A172 (cell line): ENCODE results near the gene PATE2. TPM values are rescaled to one million over a fixed set of nuclear protein-coding genes. Genes with fewer than 3 reads are reported as not detected.

Experiments
- DNase-seq: peaks from one replicate; pipeline ENCODE4 v3.0.0-alpha.2; 2015; ENCODE audit warnings: low spot score
- total RNA-seq: library from RNA; depleted of rRNA; stranded (reverse); fragments of >200 nt; shearing (Covaris generic); gene quantifications from 2 replicates; pipeline ENCODE4 v1.2.3, GENCODE V29; 2014; rRNA removed

The PATE2 gene
- total RNA-seq = not detected in 2 replicates

DNA sequence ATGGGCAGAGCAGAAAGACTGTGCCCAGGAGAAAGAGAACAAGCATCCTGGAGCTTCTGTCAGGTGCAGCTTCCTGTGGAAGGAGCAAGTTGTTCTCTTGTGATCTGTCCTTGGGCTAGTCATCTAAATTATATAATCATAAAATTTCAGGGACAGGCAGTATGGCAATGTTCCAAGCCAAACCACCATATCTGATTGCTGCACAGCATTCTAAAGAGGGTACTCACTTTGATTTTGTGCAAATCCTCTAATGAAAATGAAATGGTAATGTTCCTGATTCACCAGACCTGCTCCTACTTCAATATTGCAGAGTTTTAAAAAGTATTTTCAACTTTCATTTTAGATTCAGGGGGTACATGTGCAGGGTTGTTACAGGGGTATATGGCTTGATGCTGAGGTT, at the start of gene PATE2:
PATE2 (minus strand) TSS at position 101 of the 400 bp plus-strand sequence; CDS start at position 46, 55 bp downstream.
- DNase-seq = no peak

DNA sequence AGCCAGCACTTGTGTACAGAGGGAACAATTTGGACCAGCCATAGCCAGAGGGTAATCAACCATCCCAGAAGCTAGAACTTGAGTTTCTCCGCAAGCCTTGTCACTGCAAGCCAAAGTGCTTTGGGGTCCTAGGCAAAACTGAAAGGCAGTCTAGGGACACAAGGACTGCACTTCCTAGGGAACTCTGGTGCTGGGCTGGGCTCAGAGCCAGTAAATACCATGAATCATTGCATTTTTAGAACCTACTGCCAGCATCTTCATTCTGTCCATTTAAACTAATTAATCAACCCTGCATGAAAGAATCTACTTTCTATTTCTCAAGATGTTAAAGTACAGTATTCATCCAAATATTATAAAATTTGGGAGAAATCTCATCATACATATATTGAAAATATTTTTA, 29.3 kb upstream of the PATE2 start:
- peak; percentile 1 for DNase-seq

DNA sequence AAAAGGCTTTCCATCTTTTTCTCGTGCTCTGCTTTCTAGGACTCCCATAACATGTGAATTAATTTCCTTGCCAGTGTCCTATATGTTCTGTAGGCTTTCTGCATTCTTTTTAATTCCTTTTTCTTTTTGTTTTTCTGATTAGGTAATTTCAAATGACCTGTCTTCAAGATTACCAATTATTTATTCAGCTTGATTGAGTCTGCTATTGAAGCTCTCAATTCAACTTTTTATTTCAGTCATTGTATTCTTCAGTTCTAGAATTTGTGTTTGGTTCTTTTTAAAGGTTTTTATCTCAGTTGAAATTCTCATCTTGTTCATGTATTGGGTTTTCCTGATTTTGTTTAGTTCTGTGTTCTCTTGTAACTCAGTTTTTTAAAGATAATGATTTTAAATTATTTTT, 23.8 kb upstream of the PATE2 start:
- no peak for DNase-seq

DNA sequence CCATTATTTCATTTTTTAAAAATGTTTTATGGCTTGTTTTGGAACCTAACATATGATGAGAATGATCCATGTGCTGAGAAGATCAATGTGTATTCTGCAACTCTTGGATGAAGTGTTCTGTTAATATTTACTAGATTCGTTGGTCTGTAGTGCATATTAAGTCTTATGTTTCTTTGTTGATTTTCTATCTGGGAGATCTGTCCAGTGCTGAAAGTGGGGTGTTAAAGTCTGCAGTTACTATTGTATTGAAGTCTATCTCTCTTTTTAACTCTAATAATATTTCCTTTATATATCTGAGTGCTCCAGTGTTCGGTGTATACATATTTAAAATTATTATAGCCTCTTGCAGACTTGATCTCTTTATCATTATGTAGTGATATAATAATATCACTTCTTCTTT, 21.2 kb upstream of the PATE2 start:
- DNase-seq = no peak

DNA sequence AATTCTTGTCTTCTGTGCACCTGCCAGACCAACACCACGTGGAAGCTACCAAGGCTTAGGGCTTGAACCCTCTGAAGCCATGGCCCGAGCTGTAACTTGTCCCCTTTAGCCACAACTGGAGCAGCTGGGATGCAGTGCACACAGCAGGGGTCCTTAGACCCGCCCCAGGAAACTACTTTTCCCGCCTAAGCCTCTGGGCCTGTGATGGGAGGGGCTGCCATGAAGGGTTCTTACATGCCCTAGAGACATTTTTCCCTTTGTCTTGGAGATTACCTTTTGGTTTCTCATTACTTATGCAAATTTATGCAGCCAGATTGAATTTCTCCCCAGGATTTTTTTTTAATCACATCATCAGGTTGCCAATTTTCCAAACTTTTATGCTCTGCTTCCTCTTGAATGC, 19.0 kb upstream of the PATE2 start:
- DNase-seq = no peak

DNA sequence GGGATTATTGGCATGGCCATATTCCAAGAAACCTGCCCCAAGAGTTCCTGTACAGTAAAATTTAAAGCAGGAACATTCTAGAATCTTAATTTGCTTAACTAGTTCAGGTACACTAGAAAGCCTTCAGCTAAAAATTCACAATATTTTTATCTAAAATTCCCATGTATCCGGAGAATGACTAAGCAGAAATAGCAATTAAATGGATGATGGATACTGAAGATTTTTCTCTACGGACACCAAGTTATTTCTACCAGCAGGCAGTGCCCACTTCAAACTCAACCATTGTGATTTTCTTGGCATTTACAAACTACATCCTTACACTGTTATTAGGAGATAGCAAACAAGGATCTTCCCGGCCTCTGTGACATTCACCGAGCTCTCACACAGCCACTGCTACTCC, 12.2 kb upstream of the PATE2 start:
- DNase-seq = no peak

DNA sequence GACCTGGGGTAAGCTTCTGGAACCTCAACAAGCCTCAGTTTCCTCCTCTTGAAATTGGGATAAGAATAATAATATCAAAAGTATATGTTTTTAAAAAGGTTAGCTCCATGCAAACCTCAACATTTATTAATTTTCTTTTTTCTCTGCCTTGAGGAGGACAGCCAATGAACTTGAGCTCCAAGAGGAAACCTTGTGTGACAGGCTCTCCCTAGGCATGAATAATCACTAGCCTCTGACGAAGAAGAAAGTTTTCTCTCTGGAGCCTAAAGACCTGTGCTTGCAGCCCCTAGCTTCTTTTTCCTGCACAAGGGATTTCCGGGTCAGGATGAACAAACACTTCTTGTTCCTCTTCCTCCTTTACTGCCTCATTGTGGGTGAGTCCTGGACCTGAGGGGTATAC, 9.2 kb upstream of the PATE2 start, which contains the start of gene PATE3:
PATE3 (plus strand) TSS at position 301 of the 400 bp plus-strand sequence; CDS start at position 326, 25 bp downstream.
- DNase-seq = no peak

DNA sequence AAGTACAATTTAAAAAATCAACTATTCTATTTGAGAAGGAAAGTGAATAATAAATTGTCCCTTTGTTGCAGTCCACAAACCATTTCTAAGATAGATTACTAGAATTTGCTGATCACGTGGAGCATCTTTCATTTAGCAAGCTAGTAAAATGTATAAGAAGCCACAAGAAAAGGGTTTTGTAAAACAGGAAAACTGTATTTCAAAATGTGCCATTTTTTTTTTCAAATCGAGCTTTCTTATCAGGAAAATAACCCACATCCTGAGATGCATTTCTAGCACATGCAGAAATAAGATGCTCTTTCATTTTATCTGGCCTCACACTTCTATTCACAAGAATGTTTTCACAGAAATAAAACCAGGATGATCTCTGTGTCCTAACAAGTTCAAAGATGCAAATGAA, 6.0 kb upstream of the PATE2 start:
- no peak for DNase-seq

DNA sequence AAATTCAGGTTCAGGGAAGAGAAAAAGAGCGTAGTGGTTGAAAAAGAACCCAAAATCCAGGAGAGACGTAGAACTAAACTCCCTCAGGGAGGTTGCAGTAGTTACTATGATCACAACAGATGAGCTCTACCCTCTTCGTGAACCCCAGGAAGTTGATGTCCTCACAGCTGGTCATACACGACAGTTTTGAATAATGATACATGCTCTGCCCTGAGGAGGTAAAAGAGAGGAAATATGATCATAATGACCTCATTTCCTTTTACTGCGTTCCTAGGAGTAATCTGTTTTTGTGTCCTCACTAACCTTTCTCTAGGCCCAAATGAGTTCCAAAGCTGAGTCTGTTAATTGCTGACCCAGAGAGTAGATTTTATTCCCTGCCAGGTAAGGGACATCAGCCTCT, 1.3 kb downstream of the PATE2 start:
- peak; percentile 6 for DNase-seq

DNA sequence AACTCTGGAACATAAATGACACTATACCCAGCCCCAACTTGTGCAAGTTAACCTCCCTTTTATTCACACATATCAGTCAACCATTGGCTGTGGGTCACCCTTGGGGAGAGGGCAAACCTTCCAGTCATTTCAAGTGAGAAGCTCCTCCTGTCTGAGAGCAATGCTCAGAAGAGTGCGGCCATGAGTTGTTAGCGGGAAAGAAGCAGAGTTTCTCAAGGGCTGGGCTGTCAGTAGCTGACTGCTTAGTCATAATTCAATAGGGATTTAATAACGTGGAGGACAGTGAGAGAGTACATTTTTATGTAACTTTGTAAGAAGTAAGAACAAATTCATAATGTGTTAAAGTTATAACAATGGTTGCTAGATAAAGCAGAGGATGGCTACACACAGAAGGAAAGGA, 5.1 kb downstream of the PATE2 start:
- no peak for DNase-seq

DNA sequence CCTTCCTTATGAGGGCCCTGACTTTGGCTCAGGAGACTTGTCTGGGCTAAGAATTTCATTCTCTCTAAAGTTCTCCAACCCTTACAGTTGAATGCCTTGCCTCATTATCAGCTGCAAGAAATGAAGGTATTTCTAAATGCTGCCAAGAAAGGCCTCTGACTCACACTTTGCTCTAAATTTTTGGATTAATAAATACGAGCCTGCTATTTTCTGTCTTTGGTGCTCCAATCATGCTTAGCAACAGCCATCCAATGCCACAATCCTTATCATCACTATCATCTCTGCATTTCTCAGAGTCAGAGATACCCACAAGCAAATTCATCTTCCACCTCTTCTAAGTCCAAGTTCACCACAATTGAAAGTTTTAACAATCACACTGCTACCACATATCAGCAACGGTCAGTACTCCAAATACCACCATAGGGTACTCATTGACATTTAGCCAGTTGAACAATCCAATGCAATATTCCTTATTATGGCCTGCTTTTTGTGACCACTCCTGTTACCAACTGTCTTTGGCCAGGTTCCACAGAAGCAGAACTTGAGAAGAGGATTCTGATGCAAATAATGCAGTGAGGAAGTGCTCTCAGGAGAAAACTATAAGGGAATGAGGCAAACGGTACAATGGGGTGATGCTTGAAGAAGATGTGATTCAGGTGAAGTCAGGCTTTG, 5.7 kb downstream of the PATE2 start:
- peak; percentile 20 for DNase-seq

DNA sequence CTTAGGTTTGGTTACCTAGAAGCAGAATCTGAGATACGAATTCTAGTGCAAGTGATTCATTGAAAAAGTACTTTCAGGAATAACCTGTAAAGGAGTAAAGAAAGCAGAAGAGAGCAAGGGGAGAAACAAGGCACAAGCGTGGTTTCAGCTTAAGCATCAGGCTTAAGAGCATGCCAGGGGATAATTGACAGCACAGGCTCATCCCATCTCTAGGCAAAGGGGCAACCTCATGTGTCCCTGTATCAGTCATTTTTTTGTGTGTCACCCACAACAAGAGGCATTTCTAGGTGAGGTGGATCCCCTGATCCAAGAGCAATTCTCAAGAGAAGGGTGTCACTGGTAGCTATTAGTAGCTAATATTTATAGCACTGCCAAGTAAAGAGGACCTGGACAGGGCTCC, 8.0 kb downstream of the PATE2 start:
- DNase-seq = no peak

DNA sequence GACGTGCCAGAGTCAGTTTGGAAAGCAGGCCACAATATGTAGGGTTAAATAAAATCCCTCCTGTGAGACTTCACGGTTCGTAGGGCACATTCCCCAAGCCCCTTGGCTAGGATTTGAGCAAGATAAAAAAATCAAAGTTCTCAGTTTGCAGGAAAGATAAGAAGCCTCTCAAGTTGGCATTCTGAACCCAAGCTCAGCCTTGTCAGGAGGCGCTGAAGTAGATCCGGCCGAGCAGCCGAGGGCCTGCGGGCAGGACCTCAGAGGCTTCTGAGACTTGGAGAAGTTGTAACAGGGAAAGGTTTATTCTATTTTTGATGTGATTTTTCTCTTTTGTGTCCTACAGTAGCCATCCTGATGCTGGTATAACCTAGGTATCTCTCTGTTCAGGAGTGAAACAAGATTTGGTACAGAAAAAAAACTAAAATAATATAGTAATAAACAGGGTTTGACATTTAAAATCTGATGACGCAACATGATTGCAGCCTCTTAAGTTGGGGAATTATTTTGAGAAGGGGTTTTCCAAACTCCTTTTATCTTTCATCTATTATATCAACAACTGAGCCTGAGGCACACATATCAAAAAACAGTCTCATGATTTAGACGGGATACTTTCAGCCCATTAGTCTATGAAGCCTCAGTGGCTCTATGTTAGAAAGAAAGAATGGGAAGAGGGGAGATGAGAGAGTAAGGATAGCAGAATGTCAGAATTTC, 10.1 kb downstream of the PATE2 start:
- no peak for DNase-seq

DNA sequence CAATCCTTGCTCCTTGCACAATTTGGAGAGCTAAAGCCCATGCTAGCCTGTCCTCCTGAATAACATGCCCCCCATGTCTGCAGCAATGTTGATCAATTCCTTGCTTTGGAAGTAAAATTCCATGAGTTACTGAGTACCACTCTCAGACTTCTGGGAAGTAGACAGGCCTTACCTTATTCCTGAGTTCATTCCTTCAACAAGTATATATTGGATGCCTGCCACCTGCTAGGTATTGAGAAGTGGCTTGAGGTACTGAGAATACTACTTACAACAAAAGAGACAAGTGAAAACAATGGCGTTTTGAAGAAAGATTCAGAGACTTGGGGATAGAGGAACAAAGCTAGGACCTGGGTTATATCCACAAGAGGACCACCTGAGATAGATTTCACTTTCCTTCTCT, 12.4 kb downstream of the PATE2 start:
- DNase-seq = no peak

DNA sequence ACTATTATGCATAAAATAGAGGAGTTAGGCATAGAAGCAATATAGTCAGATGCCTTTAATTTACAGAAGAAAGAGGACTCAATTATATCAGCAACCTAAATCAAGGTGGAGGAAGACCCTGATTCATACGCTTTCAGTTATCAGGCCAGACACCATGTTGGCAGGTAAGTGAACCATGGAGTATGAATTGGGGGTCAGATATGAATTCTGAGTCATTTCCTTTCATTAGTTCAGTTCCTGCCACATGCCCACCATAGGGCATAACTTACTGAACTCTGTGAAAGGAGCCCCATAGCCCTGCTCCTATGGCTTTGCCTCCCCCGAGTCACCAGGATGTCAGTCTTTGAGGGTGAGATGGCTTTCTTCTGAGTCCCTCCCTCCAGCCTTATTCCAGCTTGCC, 15.1 kb downstream of the PATE2 start:
- DNase-seq = no peak

DNA sequence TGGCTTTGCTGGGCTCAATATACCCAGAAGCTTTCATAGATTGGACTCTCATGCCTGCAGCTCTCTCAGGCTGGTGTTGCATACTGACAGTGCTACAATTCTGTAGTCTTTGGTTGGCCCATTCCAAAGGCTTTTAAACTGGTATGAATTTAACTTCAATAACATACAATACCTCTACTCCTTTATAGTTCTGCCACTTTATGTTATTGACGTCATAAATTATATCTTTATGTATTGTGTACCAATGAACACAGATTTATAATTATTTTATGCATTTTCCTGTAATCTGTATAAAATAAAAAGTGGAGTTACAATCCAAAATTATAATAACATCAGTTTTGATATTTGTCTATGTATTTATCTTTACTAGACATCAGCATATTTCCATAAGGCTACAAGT, 16.2 kb downstream of the PATE2 start:
- DNase-seq = no peak

DNA sequence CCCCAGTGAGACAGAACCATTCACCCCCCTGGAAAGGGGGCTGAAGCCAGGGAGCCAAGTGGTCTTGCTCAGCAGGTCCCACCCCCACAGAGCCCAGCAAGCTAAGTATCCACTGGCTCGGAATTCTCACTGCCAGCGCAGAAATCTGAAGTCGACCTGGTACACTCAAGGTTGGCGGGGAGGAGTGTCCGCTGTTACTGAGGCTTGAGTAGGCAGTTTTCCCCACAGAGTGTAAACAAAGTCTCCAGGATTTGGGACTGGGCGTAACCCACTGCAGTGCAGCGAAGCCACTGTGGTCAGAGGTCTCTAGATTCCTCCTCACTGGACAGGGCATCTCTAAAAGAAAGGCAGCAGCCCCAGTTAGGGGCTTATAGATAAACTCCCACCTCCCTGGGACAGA, 22.6 kb downstream of the PATE2 start:
- no peak for DNase-seq

DNA sequence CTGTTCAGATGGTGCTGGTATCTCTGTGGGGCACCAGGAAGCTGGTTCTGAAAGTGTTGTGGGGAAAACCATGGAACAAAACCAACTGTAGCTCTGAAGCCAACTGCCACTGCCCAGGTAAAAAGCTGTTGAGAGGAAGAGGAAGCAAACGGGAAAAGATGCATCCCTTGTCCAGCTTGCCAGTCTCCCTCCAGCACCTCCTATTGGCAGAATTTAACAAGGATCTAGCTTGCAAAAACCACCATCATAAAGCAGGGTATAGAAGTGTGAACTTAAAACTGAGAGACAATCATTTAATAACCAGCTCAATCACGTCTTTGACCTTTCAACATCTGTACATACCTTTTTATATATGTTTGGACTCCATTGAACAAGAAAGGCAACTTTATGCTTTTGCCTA, 28.0 kb downstream of the PATE2 start:
- DNase-seq = no peak

DNA sequence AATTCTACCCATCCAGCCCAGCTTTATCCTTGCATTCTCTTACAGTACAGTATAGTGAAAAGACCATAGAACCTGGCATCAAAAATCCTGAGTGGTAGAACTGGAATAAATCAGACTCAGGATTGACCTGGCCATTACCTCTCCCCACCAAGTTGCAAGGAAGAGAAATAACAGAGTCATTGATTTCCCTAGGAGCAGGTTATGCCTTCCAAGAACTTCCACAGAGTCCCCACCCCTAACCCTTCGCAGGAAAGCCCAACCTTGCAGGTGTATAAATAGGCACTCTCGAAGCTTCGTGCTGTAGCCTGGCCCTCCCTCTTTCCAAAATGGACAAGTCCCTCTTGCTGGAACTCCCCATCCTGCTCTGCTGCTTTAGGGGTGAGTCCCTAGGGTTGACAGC, 32.6 kb downstream of the PATE2 start, which contains the start of gene PATE1:
PATE1 (plus strand) TSS at position 301 of the 400 bp plus-strand sequence; CDS start at position 327, 26 bp downstream.
- no peak for DNase-seq

DNA sequence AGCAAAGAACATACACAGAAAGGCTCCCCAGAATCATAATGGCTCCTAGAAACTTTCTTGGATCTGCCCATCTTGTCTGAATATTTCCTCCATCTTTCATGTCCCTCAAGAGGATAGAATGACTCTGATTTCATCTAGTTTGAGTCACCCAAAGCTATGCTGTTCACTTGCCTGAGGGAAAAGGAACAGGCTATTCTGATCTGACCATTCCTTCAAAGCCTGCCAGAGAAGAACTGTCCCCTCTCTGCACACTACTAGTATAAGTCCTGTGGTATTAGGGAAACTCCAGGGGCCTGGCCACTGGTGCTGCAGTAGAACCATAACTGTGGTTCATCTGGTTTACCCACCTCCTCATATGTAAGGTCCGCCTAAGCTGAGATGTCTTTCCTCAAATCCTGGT, 34.9 kb downstream of the PATE2 start:
- no peak for DNase-seq

DNA sequence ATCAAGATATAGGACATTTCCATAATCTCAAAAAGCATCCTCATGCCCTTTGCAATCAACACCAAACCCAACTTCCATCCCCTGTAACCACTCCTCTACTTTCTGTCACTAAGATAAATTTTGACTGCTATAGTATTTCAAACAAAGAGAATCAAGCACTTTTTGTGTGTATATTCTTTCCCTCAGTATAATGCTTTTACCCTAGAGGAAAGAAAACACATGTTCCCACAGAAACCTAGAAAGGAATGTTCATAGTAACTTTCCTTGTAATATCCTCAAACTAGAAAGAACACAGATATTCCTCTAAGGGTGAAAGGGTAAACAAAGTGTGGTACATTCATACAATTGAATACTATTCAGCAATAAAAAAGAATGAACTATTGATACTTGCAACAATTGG, 38.0 kb downstream of the PATE2 start:
- DNase-seq = no peak

DNA sequence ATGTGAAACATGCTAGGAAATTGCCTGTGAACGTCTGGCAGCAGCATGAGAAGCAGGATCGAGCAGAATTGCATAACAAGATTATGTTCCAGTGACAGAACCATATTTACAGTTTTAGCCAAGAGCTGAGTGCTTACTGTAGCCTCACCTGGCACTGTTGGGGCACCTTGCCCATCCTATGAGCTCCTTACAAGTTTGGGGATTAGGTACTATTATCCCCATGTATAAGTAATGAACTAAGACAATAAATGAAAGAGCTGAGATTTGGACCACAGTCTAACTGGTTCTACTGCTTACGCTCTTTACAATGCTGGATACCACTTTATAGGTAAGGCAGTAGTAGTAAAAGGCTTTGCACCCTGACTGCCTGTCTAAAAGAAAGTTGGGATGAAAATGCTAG, 49.7 kb downstream of the PATE2 start:
- no peak for DNase-seq
